ENCODE data around the gene DEXI. TPM values are rescaled to one million over a fixed set of nuclear protein-coding genes. Genes with fewer than 3 reads are reported as not detected.
A peak's percentile ranks its signal among the peaks of the same experiment; 100 is the strongest.

DEXI gene
- total and polyA plus RNA-seq, 2 of the 13 experiments (the other 11 are each of a cell fraction or from before 2014, with no cell fraction given), result 51.5 to 70.4 TPM

DNA sequence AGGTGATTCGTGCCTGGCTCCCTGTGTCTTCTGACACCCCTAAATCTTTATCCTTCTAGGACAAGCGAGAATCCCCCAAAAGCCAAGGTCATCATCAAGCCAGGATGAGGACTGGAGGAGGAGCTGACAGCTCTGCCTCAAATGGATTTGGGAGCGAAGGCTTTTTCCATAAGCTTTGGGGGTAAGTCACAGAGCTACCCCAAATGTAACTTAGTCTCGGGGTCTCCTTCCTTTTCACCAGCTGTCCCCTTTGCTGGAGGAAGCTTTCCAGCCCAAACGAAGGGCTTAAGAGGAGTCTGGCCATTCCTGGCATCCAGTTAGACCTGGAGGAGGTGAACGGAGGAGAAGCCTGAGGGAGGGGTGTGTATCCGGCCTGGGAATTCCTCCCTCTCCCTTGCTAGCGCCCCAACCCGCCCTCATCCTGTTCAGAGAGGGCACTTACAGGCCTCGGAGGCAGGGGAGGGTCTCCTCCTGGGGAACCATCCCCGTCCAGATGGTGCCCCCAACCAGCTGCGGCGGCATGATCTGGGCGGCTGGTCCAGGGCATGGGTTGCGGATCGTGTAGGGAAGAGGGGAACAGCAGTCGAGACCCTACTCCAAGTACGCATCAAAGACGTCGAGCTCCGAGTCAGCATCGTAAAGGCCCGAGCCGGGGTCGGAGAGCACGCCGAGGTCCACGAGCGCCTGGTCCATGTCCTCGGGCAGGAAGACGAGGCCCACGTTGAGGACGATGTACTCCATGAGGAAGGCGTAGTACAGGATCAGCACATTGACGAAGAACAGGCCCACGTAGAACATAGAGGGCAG lies 938 bp downstream of the DEXI start (continued):
- TF ChIP-seq, protein P1, sequence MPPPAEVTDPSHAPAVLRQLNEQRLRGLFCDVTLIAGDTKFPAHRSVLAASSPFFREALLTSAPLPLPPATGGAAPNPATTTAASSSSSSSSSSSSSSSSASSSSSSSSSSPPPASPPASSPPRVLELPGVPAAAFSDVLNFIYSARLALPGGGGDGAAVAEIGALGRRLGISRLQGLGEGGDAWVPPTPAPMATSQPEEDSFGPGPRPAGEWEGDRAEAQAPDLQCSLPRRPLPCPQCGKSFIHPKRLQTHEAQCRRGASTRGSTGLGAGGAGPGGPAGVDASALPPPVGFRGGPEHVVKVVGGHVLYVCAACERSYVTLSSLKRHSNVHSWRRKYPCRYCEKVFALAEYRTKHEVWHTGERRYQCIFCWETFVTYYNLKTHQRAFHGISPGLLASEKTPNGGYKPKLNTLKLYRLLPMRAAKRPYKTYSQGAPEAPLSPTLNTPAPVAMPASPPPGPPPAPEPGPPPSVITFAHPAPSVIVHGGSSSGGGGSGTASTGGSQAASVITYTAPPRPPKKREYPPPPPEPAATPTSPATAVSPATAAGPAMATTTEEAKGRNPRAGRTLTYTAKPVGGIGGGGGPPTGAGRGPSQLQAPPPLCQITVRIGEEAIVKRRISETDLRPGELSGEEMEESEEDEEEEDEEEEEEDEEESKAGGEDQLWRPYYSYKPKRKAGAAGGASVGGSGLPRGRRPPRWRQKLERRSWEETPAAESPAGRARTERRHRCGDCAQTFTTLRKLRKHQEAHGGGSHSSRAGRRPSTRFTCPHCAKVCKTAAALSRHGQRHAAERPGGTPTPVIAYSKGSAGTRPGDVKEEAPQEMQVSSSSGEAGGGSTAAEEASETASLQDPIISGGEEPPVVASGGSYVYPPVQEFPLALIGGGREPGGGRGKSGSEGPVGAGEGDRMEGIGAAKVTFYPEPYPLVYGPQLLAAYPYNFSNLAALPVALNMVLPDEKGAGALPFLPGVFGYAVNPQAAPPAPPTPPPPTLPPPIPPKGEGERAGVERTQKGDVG (CRISPR knock-in tag; IDR thresholded peaks at IDR 0.05; ENCODE audit: borderline replicate concordance), result no peak
- TF ChIP-seq TSC22D2 (CRISPR knock-in tag; IDR thresholded peaks at IDR 0.05; ENCODE audit: borderline replicate concordance), result no peak
- TF ChIP-seq SRSF4 (IDR thresholded peaks at IDR 0.05; ENCODE audit: low read depth, low read length, poor library complexity, severe bottlenecking), result no peak
- TF ChIP-seq ZNF10 (CRISPR knock-in tag; IDR thresholded peaks at IDR 0.05; ENCODE audit: borderline replicate concordance, low read depth), result no peak
- TF ChIP-seq U2AF1 (optimal IDR thresholded peaks at IDR 0.05; ENCODE audit: low read depth, low read length), result no peak
- no peak for TF ChIP-seq PTBP1 (IDR thresholded peaks at IDR 0.05; ENCODE audit: low read depth, low read length, poor library complexity, severe bottlenecking)
- peak; percentile 27; the same call in 1 of the 2 replicates for TF ChIP-seq HOXD1 (CRISPR knock-in tag; IDR thresholded peaks at IDR 0.05)
- no peak for TF ChIP-seq ZBTB8A (CRISPR knock-in tag; IDR thresholded peaks at IDR 0.05; ENCODE audit: borderline replicate concordance, low read depth)
- no peak for TF ChIP-seq ZNF292 (CRISPR knock-in tag; IDR thresholded peaks at IDR 0.05; ENCODE audit: borderline replicate concordance, low read depth)
- TF ChIP-seq ZNF746 (CRISPR knock-in tag; IDR thresholded peaks at IDR 0.05), result peak; percentile 69
- no peak for TF ChIP-seq ZFP1 (CRISPR knock-in tag; IDR thresholded peaks at IDR 0.05)
- no peak for TF ChIP-seq FOXK2 (IDR thresholded peaks at IDR 0.05)
- TF ChIP-seq, protein P2, sequence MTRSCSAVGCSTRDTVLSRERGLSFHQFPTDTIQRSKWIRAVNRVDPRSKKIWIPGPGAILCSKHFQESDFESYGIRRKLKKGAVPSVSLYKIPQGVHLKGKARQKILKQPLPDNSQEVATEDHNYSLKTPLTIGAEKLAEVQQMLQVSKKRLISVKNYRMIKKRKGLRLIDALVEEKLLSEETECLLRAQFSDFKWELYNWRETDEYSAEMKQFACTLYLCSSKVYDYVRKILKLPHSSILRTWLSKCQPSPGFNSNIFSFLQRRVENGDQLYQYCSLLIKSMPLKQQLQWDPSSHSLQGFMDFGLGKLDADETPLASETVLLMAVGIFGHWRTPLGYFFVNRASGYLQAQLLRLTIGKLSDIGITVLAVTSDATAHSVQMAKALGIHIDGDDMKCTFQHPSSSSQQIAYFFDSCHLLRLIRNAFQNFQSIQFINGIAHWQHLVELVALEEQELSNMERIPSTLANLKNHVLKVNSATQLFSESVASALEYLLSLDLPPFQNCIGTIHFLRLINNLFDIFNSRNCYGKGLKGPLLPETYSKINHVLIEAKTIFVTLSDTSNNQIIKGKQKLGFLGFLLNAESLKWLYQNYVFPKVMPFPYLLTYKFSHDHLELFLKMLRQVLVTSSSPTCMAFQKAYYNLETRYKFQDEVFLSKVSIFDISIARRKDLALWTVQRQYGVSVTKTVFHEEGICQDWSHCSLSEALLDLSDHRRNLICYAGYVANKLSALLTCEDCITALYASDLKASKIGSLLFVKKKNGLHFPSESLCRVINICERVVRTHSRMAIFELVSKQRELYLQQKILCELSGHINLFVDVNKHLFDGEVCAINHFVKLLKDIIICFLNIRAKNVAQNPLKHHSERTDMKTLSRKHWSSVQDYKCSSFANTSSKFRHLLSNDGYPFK (CRISPR knock-in tag; IDR thresholded peaks at IDR 0.05; ENCODE audit: borderline replicate concordance), result peak; percentile 17; the same call in 1 of the 2 replicates
- TF ChIP-seq MED1 (CRISPR knock-in tag; IDR thresholded peaks at IDR 0.05), result no peak
- TF ChIP-seq, protein P3, sequence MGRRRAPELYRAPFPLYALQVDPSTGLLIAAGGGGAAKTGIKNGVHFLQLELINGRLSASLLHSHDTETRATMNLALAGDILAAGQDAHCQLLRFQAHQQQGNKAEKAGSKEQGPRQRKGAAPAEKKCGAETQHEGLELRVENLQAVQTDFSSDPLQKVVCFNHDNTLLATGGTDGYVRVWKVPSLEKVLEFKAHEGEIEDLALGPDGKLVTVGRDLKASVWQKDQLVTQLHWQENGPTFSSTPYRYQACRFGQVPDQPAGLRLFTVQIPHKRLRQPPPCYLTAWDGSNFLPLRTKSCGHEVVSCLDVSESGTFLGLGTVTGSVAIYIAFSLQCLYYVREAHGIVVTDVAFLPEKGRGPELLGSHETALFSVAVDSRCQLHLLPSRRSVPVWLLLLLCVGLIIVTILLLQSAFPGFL (CRISPR knock-in tag; IDR thresholded peaks at IDR 0.05), result no peak
- TF ChIP-seq ZNF383 (CRISPR knock-in tag; IDR thresholded peaks at IDR 0.05; ENCODE audit: borderline replicate concordance), result no peak
- TF ChIP-seq MIER3 (CRISPR knock-in tag; IDR thresholded peaks at IDR 0.05; ENCODE audit: borderline replicate concordance), result no peak
